ENCODE data around the gene LIPN. TPM values are rescaled to one million over a fixed set of nuclear protein-coding genes. Genes with fewer than 3 reads are reported as not detected.

Gene LIPN
- total RNA-seq, 3 donors from 2014 or later: not detected

DNA sequence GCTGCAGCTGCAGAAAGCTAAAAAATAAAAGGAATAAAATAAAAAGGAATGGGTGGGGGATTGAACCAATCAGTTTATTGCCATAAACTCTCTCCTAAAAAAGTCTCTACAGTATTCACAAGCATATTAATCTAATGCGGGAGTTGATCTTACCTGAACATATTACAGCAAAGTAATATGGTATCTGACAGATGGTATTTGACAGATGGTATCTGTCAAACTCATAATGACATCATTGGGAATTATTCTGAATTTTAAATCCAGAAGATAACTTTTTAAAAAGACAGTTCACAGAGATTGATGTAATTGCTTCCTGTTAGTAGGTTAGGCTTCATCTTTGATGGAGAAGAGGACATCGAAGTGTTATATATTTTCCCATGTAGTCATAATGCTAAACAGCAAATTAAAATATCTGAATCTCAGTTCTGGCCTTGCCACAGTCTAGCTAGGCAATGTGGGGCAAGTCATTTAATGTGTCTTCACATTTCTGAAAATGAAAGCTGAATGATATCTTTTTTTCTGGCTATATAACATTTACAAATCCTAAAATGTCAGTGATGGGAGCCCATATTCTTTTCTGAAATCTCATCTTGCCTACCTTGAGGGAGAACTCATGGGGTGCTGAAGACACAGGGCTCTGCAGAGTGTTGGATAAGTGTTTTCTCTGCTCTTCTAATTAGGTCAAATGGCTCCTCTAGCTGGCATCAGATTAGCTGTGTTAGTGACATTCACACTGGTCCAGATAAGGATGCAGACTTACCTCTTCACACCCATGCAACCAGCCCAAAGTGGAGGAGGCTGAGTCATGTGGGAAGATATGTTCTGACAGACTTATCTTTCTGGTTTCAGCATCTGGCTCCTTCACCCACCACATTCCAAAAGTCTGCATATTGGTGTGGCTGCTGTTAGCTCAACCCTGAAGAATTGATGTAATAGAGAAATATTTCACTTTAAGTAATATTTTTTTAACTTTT is 40.6 kb downstream of the LIPN start:
- Histone ChIP-seq H3K36me3 (no peaks in the 10 kb centered on the region), H3K27ac (no peak overlapping the region), H3K9me3 (no peaks in the 10 kb centered on the region), H3K27me3 (no peaks in the 10 kb centered on the region), H3K4me3 (no peak overlapping the region), H3K4me1 (no peaks in the 10 kb centered on the region)
- intact Hi-C loops (cut with DNase I; ENCODE audit: low total_unique reads): no loop called here
- TF ChIP-seq POLR2A (IDR thresholded peaks at IDR 0.05) (no peak), POLR2AphosphoS5 (IDR thresholded peaks at IDR 0.05) (no peak)
- TF ChIP-seq, protein P1, sequence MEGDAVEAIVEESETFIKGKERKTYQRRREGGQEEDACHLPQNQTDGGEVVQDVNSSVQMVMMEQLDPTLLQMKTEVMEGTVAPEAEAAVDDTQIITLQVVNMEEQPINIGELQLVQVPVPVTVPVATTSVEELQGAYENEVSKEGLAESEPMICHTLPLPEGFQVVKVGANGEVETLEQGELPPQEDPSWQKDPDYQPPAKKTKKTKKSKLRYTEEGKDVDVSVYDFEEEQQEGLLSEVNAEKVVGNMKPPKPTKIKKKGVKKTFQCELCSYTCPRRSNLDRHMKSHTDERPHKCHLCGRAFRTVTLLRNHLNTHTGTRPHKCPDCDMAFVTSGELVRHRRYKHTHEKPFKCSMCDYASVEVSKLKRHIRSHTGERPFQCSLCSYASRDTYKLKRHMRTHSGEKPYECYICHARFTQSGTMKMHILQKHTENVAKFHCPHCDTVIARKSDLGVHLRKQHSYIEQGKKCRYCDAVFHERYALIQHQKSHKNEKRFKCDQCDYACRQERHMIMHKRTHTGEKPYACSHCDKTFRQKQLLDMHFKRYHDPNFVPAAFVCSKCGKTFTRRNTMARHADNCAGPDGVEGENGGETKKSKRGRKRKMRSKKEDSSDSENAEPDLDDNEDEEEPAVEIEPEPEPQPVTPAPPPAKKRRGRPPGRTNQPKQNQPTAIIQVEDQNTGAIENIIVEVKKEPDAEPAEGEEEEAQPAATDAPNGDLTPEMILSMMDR (IDR thresholded peaks at IDR 0.05): no peak
- no peak for DNase-seq (ENCODE audit: low spot score in 2 of 2)

DNA sequence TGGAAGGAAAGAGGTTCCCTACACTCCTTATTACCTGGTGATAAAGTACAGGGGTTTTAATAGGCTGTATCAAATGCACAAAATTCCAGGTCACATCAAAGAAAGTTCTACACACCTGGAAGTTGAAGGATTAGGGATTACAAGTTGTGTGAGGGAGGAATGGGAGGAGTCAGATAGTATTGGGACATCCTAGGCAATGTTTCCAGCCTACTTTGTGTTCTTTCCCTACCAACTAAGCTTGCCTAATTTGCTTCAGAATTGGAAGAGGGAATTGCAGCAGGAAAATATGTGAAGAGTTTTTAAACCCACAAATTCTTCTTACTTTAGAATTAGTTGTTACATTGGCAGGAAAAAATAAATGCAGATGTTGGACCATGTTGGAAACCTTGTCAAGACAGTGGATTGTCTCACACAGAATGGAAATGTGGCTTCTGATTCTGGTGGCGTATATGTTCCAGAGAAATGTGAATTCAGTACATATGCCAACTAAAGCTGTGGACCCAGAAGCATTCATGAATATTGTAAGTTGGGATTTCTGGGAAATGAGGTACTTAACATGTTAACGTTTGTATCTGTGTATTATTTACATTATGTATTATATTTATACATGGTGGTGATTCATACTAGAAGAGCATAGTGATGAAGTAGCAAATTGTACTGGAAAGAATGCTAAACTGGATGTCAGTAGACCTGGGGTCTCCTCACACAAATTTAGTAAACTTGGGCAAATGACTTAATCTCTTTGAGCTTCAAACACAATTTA is 42.9 kb downstream of the LIPN start, which contains the start of gene LIPM:
Gene LIPM (plus strand): TSS at position 208 of the 763 bp plus-strand sequence. CDS start 167 bp downstream, at position 375.
- H3K27ac ChIP-seq: no peak within 1 kb of the TSS
- H3K4me1 ChIP-seq: no peaks in the 10 kb centered on the region
- H3K9me3 ChIP-seq: no peaks in the 10 kb centered on the region
- TF ChIP-seq POLR2A (IDR thresholded peaks at IDR 0.05): no peak
- TF ChIP-seq, protein P1 (IDR thresholded peaks at IDR 0.05): no peak
- no peak for TF ChIP-seq POLR2AphosphoS5 (IDR thresholded peaks at IDR 0.05)
- H3K4me3 ChIP-seq: no peak within 1 kb of the TSS
- H3K27me3 ChIP-seq: no peaks in the 10 kb centered on the region
- DNase-seq (ENCODE audit: low spot score in 2 of 2): no peak
- no peaks in the 10 kb centered on the region for H3K36me3 ChIP-seq
- intact Hi-C loops (cut with DNase I; ENCODE audit: low total_unique reads): no loop called here

DNA sequence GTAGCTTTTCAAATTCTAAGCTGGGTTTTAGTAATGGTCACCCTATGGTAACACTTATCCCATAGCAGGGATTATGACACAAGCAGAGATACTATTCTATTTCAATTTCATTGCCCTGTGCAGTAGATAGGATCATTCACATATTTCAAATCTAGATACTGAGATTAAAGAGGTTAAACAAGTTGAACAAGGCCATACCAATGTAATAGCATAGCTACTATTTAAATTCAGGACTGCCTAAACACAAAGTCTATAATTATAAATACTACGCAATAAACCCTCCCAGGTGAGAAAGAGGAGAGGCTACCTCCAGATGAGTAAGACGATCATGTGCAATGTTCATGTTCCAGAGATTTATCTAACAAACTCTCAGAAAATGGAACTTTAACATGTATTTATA is 43.8 kb downstream of the LIPN start:
- Histone ChIP-seq H3K4me1 (no peaks in the 10 kb centered on the region), H3K4me3 (no peak overlapping the region), H3K9me3 (no peaks in the 10 kb centered on the region), H3K36me3 (no peaks in the 10 kb centered on the region), H3K27me3 (no peaks in the 10 kb centered on the region), H3K27ac (no peak overlapping the region)
- no peak for TF ChIP-seq POLR2AphosphoS5 (IDR thresholded peaks at IDR 0.05)
- TF ChIP-seq, protein P1 (IDR thresholded peaks at IDR 0.05): no peak
- no peak for TF ChIP-seq POLR2A (IDR thresholded peaks at IDR 0.05)
- no peak for DNase-seq (ENCODE audit: low spot score in 2 of 2)
- intact Hi-C loops (cut with DNase I; ENCODE audit: low total_unique reads): no loop called here

DNA sequence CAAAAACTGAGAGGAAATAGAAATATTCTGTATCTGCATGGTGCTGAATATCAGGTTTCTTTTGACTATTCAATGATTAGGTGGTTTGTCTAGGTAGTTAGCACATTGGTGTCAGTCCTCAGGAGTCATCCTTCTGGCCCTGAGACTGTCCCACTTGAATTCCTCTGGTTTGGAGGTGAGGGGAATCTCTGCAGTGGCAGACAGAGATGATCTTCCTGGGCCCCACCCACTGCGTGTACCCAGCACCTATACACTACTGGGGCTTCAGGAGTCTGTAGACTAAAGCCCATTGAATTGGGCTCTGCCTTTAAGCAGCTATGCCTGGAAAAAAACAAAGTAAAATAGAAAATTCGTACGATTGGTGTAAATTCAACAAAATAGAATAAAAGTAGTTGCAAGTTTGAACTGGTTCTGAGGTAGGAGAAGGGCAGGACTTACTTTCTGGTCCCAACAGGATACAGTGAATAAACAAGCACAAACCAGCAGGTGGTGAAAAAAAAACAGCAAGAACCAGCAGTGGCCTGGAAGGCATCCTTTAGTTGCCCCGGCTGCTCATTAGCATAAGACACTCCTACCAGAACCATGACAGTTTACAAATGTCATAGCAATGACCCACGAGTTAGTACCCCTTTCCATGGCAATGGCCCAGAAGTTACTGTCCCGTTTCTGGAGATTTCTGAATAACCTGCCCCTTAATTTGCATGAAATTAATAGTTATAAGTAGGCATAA is 44.4 kb downstream of the LIPN start:
- H3K4me3 ChIP-seq: no peak overlapping the region
- DNase-seq (ENCODE audit: low spot score in 2 of 2): no peak
- no peaks in the 10 kb centered on the region for H3K36me3 ChIP-seq
- TF ChIP-seq POLR2AphosphoS5 (IDR thresholded peaks at IDR 0.05) (no peak), POLR2A (IDR thresholded peaks at IDR 0.05) (no peak)
- TF ChIP-seq, protein P1 (IDR thresholded peaks at IDR 0.05): no peak
- no peaks in the 10 kb centered on the region for H3K4me1 ChIP-seq
- intact Hi-C loops (cut with DNase I; ENCODE audit: low total_unique reads): no loop called here
- H3K27me3 ChIP-seq: no peaks in the 10 kb centered on the region
- H3K27ac ChIP-seq: no peak overlapping the region
- H3K9me3 ChIP-seq: no peaks in the 10 kb centered on the region

All from breast epithelium (tissue), 4 donors.